Activated naive CD4-positive, alpha-beta T cell treated with anti-CD3 and anti-CD28 coated beads for 36 hours (primary cell): Measurements from ENCODE around the gene ADAMTS4. TPM values are rescaled to one million over a fixed set of nuclear protein-coding genes. Genes with fewer than 3 reads are reported as not detected.

Source experiments
- CTCF ChIA-PET: fragments of 350-600 bp; sonication (Branson Sonifier 250); formaldehyde crosslinking; loops from one replicate; lab custom pipeline; 2021; ENCODE audit warnings: antibody characterized with exemption; lab: Charles Lee
- DNase-seq: peaks from one replicate; pipeline ENCODE4 v3.0.0-alpha.2; 2020
- H3K27ac Mint-ChIP-seq: one replicate; pipeline ENCODE4 v1.8.0; 2021; ENCODE audit warnings: mild to moderate bottlenecking, mixed read lengths
- H3K27me3 Mint-ChIP-seq: one replicate; pipeline ENCODE4 v1.8.0; 2021; ENCODE audit warnings: low read depth, mixed read lengths
- H3K36me3 Mint-ChIP-seq: one replicate; pipeline ENCODE4 v1.8.0; 2021; ENCODE audit warnings: low read depth, mixed read lengths
- H3K4me1 Mint-ChIP-seq: one replicate; pipeline ENCODE4 v1.8.0; 2021; ENCODE audit warnings: low read depth, mixed read lengths
- H3K4me3 Mint-ChIP-seq: one replicate; pipeline ENCODE4 v1.8.0; 2021; ENCODE audit warnings: mild to moderate bottlenecking, moderate library complexity, mixed read lengths
- H3K9me3 Mint-ChIP-seq: one replicate; pipeline ENCODE4 v1.8.0; 2021; ENCODE audit warnings: mixed read lengths
- intact Hi-C: fragments of 100-400 bp; cut with micrococcal nuclease; formaldehyde crosslinking; loops from one replicate; pipeline ENCODE4 v1.15.1; 2023
- total RNA-seq, 2 experiments: library from RNA; stranded (reverse); gene quantifications; one replicate each; pipeline ENCODE4 v1.2.3, GENCODE V29; 2021

Gene ADAMTS4
- total RNA-seq, 2 experiments from 2014 or later: 6.5 to 10.6 TPM

- H3K27me3 Mint-ChIP-seq: no peaks in the 10 kb centered on the region
- CTCF ChIA-PET: interaction anchor here (0.6 to 13.2 kb wide), 9 partner anchors 10 to 163 kb away, joined by 3 to 196 read pairs (median 4); partner anchors contain the start of genes NDUFS2 and PPOX
Measured at GRCh38 chr1:161219078-161219892, 20.4 kb upstream of the ADAMTS4 start.

GRCh38 chr1:161218301-161219077 lies 19.6 kb upstream of the ADAMTS4 start:
- H3K4me1 Mint-ChIP-seq: peaks cover 55% of the 10 kb centered on the region
- DNase-seq: no peak
- H3K27me3 Mint-ChIP-seq: no peaks in the 10 kb centered on the region
- H3K27ac Mint-ChIP-seq: peak overlapping the region; percentile 29
- no peaks in the 10 kb centered on the region for H3K9me3 Mint-ChIP-seq
- CTCF ChIA-PET: interaction anchor here (0.6 to 13.2 kb wide), 8 partner anchors 8 to 164 kb away, joined by 3 to 196 read pairs (median 5); partner anchors contain the start of genes NDUFS2 and PPOX
- intact Hi-C loops: no loop called here
- no peak overlapping the region for H3K4me3 Mint-ChIP-seq
- H3K36me3 Mint-ChIP-seq: peaks cover 17% of the 10 kb centered on the region

More at GRCh38 chr1:161219078-161219892, 20.4 kb upstream of the ADAMTS4 start:
- peaks cover 10% of the 10 kb centered on the region for H3K36me3 Mint-ChIP-seq
- peaks cover 55% of the 10 kb centered on the region for H3K4me1 Mint-ChIP-seq
- no peaks in the 10 kb centered on the region for H3K9me3 Mint-ChIP-seq
- no peak overlapping the region for H3K27ac Mint-ChIP-seq
- no peak overlapping the region for H3K4me3 Mint-ChIP-seq
- no peak for DNase-seq
- intact Hi-C loops: no loop called here

DNA sequence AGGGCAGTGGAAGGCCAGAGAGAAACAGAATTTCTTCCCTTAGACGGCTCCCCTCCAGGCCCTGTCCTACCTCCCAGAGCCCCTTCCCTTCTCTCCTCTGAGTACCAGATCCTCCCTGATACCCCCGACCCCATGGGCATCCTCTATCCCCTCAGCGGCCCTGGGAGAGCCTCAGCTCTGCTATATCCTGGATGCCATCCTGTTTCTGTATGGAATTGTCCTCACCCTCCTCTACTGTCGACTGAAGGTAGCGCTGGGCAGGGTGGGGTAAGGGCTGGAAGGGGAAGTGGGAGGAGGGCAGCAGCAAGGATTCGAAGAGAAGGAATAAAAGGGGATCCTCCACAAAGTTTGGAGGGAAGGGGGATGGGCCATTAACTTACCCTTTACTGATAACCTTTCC lies 19.0 kb upstream of the ADAMTS4 start:
- intact Hi-C loops: no loop called here
- peaks cover 55% of the 10 kb centered on the region for H3K4me1 Mint-ChIP-seq
- H3K36me3 Mint-ChIP-seq: peaks cover 22% of the 10 kb centered on the region
- H3K9me3 Mint-ChIP-seq: no peaks in the 10 kb centered on the region
- no peaks in the 10 kb centered on the region for H3K27me3 Mint-ChIP-seq
- no peak for DNase-seq
- H3K27ac Mint-ChIP-seq: no peak overlapping the region
- CTCF ChIA-PET: interaction anchor here (0.6 to 13.2 kb wide), 5 partner anchors 8 to 73 kb away, joined by 3 to 196 read pairs (median 16); partner anchors contain the start of genes NDUFS2 and TOMM40L
- H3K4me3 Mint-ChIP-seq: no peak overlapping the region

GRCh38 chr1:161216945-161217712 lies 18.3 kb upstream of the ADAMTS4 start:
- Mint-ChIP-seq H3K9me3 (no peaks in the 10 kb centered on the region), H3K27ac (no peak overlapping the region), H3K4me1 (peaks cover 55% of the 10 kb centered on the region), H3K4me3 (no peak overlapping the region), H3K36me3 (peaks cover 25% of the 10 kb centered on the region), H3K27me3 (no peaks in the 10 kb centered on the region)
- no peak for DNase-seq
- intact Hi-C loops: no loop called here
- CTCF ChIA-PET: interaction anchor here (0.9 to 13.2 kb wide), 5 partner anchors 9 to 165 kb away, joined by 4 to 196 read pairs (median 16); partner anchors contain the start of genes NDUFS2 and TOMM40L

GRCh38 chr1:161215076-161215475 lies 16.2 kb upstream of the ADAMTS4 start, which contains the start of gene FCER1G:
FCER1G (plus strand) TSS chr1:161215295; CDS start chr1:161215322, 27 bp downstream.
- DNase-seq: no peak
- Mint-ChIP-seq H3K9me3 (no peaks in the 10 kb centered on the region), H3K36me3 (peaks cover 36% of the 10 kb centered on the region), H3K4me3 (no peak within 1 kb of the TSS), H3K4me1 (peaks cover 44% of the 10 kb centered on the region), H3K27me3 (no peaks in the 10 kb centered on the region), H3K27ac (no peak within 1 kb of the TSS)
- CTCF ChIA-PET: interaction anchor here (3.1 kb wide), 1 partner anchor 11 kb away, joined by 20 read pairs; the partner anchor contains the start of gene TOMM40L
- intact Hi-C loops: no loop called here

DNA sequence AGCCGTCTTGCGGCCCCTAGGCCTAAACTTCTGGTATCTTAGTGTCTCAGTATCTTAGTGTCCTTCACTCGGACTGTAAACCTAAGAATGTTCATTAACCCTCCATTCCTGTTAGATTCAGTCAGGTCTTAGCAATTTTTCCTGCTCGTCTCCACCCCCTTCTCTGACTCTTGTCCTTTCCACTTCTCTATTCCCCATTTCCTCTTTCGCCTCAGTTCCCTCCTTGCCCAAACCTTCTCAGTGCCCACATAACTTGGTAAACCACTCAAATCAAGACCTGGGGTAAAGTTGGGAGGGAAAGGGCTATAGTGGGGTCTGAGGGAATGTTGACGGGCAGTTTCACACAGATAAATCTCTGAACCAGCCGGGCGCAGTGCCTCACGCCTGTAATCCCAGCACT lies 15.5 kb upstream of the ADAMTS4 start:
- H3K4me3 Mint-ChIP-seq: no peak overlapping the region
- intact Hi-C loops: no loop called here
- CTCF ChIA-PET: no interaction called here
- DNase-seq: no peak
- peaks cover 43% of the 10 kb centered on the region for H3K36me3 Mint-ChIP-seq
- H3K9me3 Mint-ChIP-seq: no peaks in the 10 kb centered on the region
- H3K4me1 Mint-ChIP-seq: peaks cover 42% of the 10 kb centered on the region
- no peaks in the 10 kb centered on the region for H3K27me3 Mint-ChIP-seq
- H3K27ac Mint-ChIP-seq: no peak overlapping the region

DNA sequence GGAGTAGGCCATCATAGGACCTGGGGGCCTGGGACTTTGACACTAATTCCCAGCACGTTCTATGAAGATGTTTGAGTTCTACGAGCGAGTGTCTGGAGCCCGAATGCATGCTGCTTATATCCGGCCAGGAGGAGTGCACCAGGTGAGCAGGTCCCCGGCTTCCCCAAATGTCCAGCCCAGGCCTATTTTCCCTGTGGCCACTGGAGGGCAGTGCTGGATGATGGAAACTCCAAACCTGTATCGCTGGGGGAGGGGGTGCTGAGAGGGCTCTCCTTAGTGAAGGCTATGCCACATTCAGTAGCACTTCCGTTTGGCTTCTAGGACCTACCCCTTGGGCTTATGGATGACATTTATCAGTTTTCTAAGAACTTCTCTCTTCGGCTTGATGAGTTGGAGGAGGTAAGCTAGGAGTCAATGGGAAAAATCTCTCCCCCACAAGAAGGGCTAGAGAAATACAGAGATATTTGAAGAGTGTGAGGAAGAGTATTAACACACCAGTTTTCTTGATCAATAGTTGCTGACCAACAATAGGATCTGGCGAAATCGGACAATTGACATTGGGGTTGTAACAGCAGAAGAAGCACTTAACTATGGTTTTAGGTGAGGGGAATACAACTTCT lies 11.0 kb upstream of the ADAMTS4 start:
- no peaks in the 10 kb centered on the region for H3K9me3 Mint-ChIP-seq
- H3K36me3 Mint-ChIP-seq: peaks cover 61% of the 10 kb centered on the region
- no peaks in the 10 kb centered on the region for H3K27me3 Mint-ChIP-seq

GRCh38 chr1:161207173-161207572 lies 8.3 kb upstream of the ADAMTS4 start:
- no peaks in the 10 kb centered on the region for H3K27me3 Mint-ChIP-seq
- no peaks in the 10 kb centered on the region for H3K9me3 Mint-ChIP-seq
- peaks cover 56% of the 10 kb centered on the region for H3K36me3 Mint-ChIP-seq
- H3K27ac Mint-ChIP-seq: no peak overlapping the region
- intact Hi-C loops: no loop called here
- peak; percentile 39 for DNase-seq
- H3K4me1 Mint-ChIP-seq: peaks cover 56% of the 10 kb centered on the region
- H3K4me3 Mint-ChIP-seq: no peak overlapping the region
- CTCF ChIA-PET: interaction anchor here (1.6 to 13.3 kb wide), 4 partner anchors 15 to 175 kb away, joined by 5 to 196 read pairs (median 59); partner anchors contain the start of genes APOA2, PPOX and TOMM40L

More for the DNA sequence above, 11.0 kb upstream of the ADAMTS4 start:
- intact Hi-C loops: loop anchor here (1.0 kb wide), 1 partner anchor 15 kb away; no protein-coding TSS in a partner anchor
- peaks cover 37% of the 10 kb centered on the region for H3K4me1 Mint-ChIP-seq
- CTCF ChIA-PET: interaction anchor here (0.8 to 13.3 kb wide), 9 partner anchors 8 to 172 kb away, joined by 3 to 196 read pairs (median 9); partner anchors contain the start of genes ADAMTS4, APOA2, NDUFS2 and TOMM40L
- peak; percentile 86 for DNase-seq
- no peak overlapping the region for H3K4me3 Mint-ChIP-seq
- H3K27ac Mint-ChIP-seq: peak overlapping the region; percentile 50

GRCh38 chr1:161206411-161207140 lies 7.7 kb upstream of the ADAMTS4 start:
- no peaks in the 10 kb centered on the region for H3K9me3 Mint-ChIP-seq
- H3K36me3 Mint-ChIP-seq: peaks cover 51% of the 10 kb centered on the region
- peak overlapping the region; percentile 31 for H3K27ac Mint-ChIP-seq
- no peak overlapping the region for H3K4me3 Mint-ChIP-seq
- intact Hi-C loops: no loop called here
- CTCF ChIA-PET: interaction anchor here (0.6 to 13.3 kb wide), 7 partner anchors 14 to 641 kb away, joined by 3 to 196 read pairs (median 22); partner anchors contain the start of genes APOA2, PPOX and TOMM40L
- no peaks in the 10 kb centered on the region for H3K27me3 Mint-ChIP-seq
- peaks cover 60% of the 10 kb centered on the region for H3K4me1 Mint-ChIP-seq
- DNase-seq: no peak
